Motor neuron (in vitro differentiated cells): Measurements from ENCODE around the gene TBC1D12. TPM values are rescaled to one million over a fixed set of nuclear protein-coding genes. Genes with fewer than 3 reads are reported as not detected.
A peak's percentile ranks its signal among the peaks of the same experiment; 100 is the strongest.

Experiments
- ATAC-seq, 8 experiments: fragments of 200-7000 bp; cut with Tn5 transposase; replicated peaks in 6 of 8; 2 replicates each; pipeline ENCODE4 v1.8.0; 2021; ENCODE audit warnings: mild to moderate bottlenecking in 8 of 8, moderate library complexity in 8 of 8
- H3K27ac ChIP-seq, 2 donors: fragments of 250-450 bp; sonication (Bioruptor Pico); 2 replicates each; pipeline ENCODE4 v1.9.0; 2021; ENCODE audit warnings: antibody characterized with exemption in 2 of 2, mild to moderate bottlenecking in 2 of 2, moderate library complexity in 1 of 2
- H3K4me1 ChIP-seq, 2 donors: fragments of 250-450 bp; sonication (Bioruptor Pico); replicated peaks in 1 of 2; 2 replicates each; pipeline ENCODE4 v1.6.1; 2021; ENCODE audit warnings: antibody characterized with exemption in 2 of 2, mild to moderate bottlenecking in 2 of 2, moderate library complexity in 1 of 2
- H3K4me3 ChIP-seq, 5 donors: fragments of 250-450 bp; sonication (Bioruptor Pico); 2 replicates each; pipeline ENCODE4 v1.9.0; 2021; ENCODE audit warnings: antibody characterized with exemption in 5 of 5, mild to moderate bottlenecking in 5 of 5, moderate library complexity in 4 of 5
- WGBS, 10 experiments: fragments of 450-650 bp; shearing (Covaris generic); methylation state at CpG; one replicate each; pipeline ENCODE4 v1.0.0; 2022; 5-methylcytosine and 5-hydroxymethylcytosine counted together
- in situ Hi-C, 9 experiments: fragments of 400-800 bp; cut with MboI; loops; one replicate each; pipeline ENCODE4 v1.15.0; 2021; ENCODE audit warnings: low sequenced_read_pairs in 9 of 9, low pct_unique_long_range_greater_than_20kb in 2 of 9; ENCODE audit not compliant: unreplicated experiment in 9 of 9
- total RNA-seq, 8 experiments: library from RNA; unstranded; fragments of 300-600 nt; gene quantifications; 2 replicates each; pipeline versions ENCODE4 v1.2.3 to v1.2.4, GENCODE V29; 2022

Gene TBC1D12
- total RNA-seq, 8 experiments from 2014 or later = 8.3 to 17.0 (median 12.2) TPM

GRCh38 chr10:94412449-94412848 lies 10.1 kb downstream of the TBC1D12 start:
- 11 to 97% (median 81%) methylated on average over 1 to 3 of the region's 3 CpGs for WGBS, 10 experiments
- Histone ChIP-seq H3K4me1 (peaks cover 0 to 3% of the 10 kb centered on the region in 2 donors), H3K27ac (no peak overlapping the region), H3K4me3 (no peak overlapping the region)
- ATAC-seq = no peak
- in situ Hi-C loops = no loop called here

DNA sequence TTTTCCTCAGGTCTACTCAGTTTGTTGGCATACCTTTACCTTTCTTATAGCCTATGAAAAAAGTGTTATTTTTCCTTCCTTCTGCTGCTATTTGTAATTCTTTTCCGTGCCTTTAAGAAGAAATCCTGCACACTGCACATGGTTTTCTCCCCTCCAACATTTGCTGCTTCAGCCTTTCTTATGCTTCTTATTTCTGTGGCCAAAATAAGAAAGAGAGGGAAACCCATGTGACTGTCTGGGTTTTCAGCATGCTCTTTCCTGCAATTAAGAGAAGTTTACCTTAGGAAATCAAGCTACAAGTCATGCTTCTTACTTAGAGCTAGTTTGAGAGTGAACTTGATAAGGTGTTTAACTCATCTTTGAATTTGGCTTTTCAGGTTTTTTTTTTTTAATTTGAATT lies 11.0 kb downstream of the TBC1D12 start:
- WGBS, 10 experiments = 0 to 100% (median 81%) methylated on average over 1 of the region's 1 CpG
- Histone ChIP-seq H3K4me1 (peaks cover 0 to 3% of the 10 kb centered on the region in 2 donors), H3K4me3 (no peak overlapping the region), H3K27ac (no peak overlapping the region)
- ATAC-seq = no peak
- in situ Hi-C loops = no loop called here

DNA sequence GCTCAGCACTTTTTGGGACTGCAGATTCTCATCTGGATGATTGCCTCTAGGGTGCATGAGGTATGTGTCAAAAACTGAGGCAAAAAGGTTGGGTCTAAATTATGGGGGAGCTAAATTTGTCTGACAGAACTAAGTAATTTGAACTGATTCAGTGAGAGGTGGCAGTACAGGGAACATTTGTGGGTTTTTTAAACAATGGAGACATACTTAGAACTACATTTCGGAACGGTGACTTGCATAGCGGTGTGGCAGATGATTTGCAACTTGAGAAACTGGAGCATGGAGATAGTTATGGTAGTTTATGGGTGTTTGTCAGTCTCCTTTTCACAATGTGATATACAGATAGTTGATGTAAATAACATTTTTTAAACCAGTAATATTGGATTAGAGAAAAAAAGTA lies 14.6 kb downstream of the TBC1D12 start:
- Histone ChIP-seq H3K4me3 (no peak overlapping the region), H3K4me1 (no peaks in the 10 kb centered on the region), H3K27ac (no peak overlapping the region)
- in situ Hi-C loops = no loop called here
- no peak for ATAC-seq
- WGBS, 10 experiments = 67 to 100% (median 86%) methylated on average over 1 to 3 of the region's 3 CpGs; no CpG with 5 or more reads in 1 of the 10 experiments

GRCh38 chr10:94417321-94417720 lies 15.0 kb downstream of the TBC1D12 start:
- Histone ChIP-seq H3K4me1 (no peaks in the 10 kb centered on the region), H3K4me3 (no peak overlapping the region), H3K27ac (no peak overlapping the region)
- WGBS, 10 experiments = 67 to 100% (median 90%) methylated on average over 1 of the region's 1 CpG
- no peak for ATAC-seq
- in situ Hi-C loops = no loop called here

GRCh38 chr10:94420516-94420915 lies 18.2 kb downstream of the TBC1D12 start:
- H3K4me1 ChIP-seq = no peaks in the 10 kb centered on the region
- WGBS, 10 experiments = 92 to 100% (median 96%) methylated on average over 1 to 5 of the region's 5 CpGs
- in situ Hi-C loops = no loop called here
- no peak for ATAC-seq
- no peak overlapping the region for H3K27ac ChIP-seq
- no peak overlapping the region for H3K4me3 ChIP-seq

- peak in 3 of 8 experiments; percentile 57 to 86 (median 70) for ATAC-seq
- in situ Hi-C loops = no loop called here
- no peak overlapping the region for H3K27ac ChIP-seq
- H3K4me3 ChIP-seq = no peak overlapping the region
- no peaks in the 10 kb centered on the region for H3K4me1 ChIP-seq
- WGBS, 10 experiments = 0 to 91% (median 57%) methylated on average over 1 of the region's 1 CpG; no CpG with 5 or more reads in 3 of the 10 experiments
These were observed 18.7 kb downstream of the TBC1D12 start for GRCh38 chr10:94420998-94421528.

DNA sequence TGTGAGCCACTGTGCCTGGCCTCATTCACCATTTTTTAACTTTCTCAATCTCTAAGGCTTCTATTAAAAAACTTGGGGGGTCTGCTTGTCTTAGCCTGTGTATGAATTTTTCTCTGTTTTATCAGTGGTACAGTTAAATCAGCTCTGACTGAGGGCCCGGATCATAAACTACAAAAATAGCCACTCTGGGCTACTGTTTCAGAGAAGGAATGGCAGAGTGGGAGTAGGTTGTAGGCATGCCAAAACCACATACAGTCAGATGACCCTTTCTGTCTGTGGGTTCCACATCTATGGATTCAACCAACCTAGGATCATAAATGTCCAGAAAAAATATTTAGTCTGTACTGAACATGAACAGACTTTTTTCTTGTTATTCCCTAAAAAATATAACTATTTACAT lies 21.3 kb downstream of the TBC1D12 start:
- 100% methylated on average over 1 of the region's 1 CpG; no CpG with 5 or more reads in 9 of the 10 experiments for WGBS, 10 experiments
- H3K4me1 ChIP-seq = no peaks in the 10 kb centered on the region
- no peak for ATAC-seq
- no peak overlapping the region for H3K27ac ChIP-seq
- in situ Hi-C loops = no loop called here
- H3K4me3 ChIP-seq = no peak overlapping the region

DNA sequence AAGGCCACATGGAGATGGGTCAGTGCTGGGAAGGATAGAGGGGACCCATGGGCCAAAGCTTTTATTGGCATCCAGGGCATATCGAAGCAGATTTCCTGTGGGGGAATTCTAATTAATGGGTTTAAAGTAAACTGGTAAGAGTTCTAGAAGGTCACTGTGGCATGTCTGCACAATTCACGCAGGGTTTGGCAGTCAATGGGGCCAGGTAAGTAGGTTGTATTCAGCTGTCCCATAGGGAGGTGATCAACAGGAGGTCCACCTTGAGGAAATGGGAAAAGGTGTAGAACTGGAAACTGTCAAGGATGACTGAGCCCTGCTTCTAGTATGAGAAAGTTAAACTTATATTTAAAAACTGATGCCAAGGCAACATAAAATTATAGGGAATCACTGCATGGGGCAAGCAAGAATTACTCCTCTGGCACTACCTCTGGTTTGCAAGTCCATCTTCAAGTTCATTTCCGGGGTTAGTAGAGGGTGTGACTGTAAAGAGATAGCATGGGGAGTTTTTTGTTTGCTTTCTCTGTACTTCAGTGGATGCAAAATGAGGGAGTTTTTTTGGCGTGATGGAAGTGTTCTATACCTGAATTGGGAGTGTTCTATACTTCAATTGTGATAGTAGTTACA lies 22.5 kb downstream of the TBC1D12 start:
- 50 to 100% (median 95%) methylated on average over 1 to 4 of the region's 4 CpGs; no CpG with 5 or more reads in 1 of the 10 experiments for WGBS, 10 experiments
- no peaks in the 10 kb centered on the region for H3K4me1 ChIP-seq
- ATAC-seq = no peak
- in situ Hi-C loops = no loop called here
- no peak overlapping the region for H3K27ac ChIP-seq
- no peak overlapping the region for H3K4me3 ChIP-seq

- in situ Hi-C loops = no loop called here
- no peak overlapping the region for H3K27ac ChIP-seq
- H3K4me1 ChIP-seq = no peaks in the 10 kb centered on the region
- no peak overlapping the region for H3K4me3 ChIP-seq
- ATAC-seq = no peak
These were observed 23.6 kb downstream of the TBC1D12 start for GRCh38 chr10:94425942-94426341.

DNA sequence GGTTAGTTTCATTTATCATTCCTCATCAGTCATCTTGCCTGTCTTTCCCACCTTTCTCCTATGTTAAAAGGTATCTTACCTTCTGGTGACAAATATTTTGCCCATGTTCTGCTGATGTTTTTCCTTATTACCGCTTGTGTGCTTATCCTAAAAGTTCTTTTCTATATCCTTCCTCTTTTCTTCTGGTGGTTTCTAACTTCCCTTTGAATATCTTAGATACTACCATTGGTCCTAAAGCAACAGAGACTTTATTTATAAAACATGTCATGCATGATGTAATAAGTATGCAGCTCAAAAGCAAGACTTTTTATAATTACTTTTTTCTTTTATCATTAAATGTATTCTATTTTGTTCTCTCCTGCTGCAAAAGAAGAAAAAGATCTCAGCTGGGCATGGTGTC lies 24.8 kb downstream of the TBC1D12 start:
- H3K4me1 ChIP-seq = no peaks in the 10 kb centered on the region
- H3K27ac ChIP-seq = no peak overlapping the region
- whole genome bisulfite sequencing, 10 experiments = 80 to 100% (median 100%) methylated on average over 1 of the region's 1 CpG
- H3K4me3 ChIP-seq = no peak overlapping the region
- no peak for ATAC-seq
- in situ Hi-C loops = no loop called here

- Histone ChIP-seq H3K4me1 (no peaks in the 10 kb centered on the region), H3K27ac (no peak overlapping the region), H3K4me3 (no peak overlapping the region)
- ATAC-seq = peak in 3 of 8 experiments; percentile 16 to 60 (median 52)
- in situ Hi-C loops = no loop called here
- WGBS, 10 experiments = 58 to 97% (median 88%) methylated on average over 2 to 8 of the region's 8 CpGs
These were observed 26.7 kb downstream of the TBC1D12 start for GRCh38 chr10:94428766-94429707.

- H3K4me1 ChIP-seq = no peaks in the 10 kb centered on the region
- ATAC-seq = no peak
- 100% methylated on average over 1 of the region's 1 CpG; no CpG with 5 or more reads in 6 of the 10 experiments for WGBS, 10 experiments
- no peak overlapping the region for H3K27ac ChIP-seq
- in situ Hi-C loops = no loop called here
- H3K4me3 ChIP-seq = no peak overlapping the region
These were observed 28.4 kb downstream of the TBC1D12 start for GRCh38 chr10:94430701-94431100.

- in situ Hi-C loops = no loop called here
- Histone ChIP-seq H3K27ac (no peak overlapping the region), H3K4me1 (no peaks in the 10 kb centered on the region), H3K4me3 (no peak overlapping the region)
- no peak for ATAC-seq
These were observed 30.1 kb downstream of the TBC1D12 start for GRCh38 chr10:94432443-94432842.
